Cardiac muscle cell (in vitro differentiated cells and primary cell): ENCODE data around the gene PRR5. TPM values are rescaled to one million over a fixed set of nuclear protein-coding genes. Genes with fewer than 3 reads are reported as not detected.

Source experiments
- DNase-seq, 2 donors: peaks; one replicate each; pipeline versions ENCODE4 v3.0.0 to v3.0.0-alpha.2; 2010 to 2017; ENCODE audit warnings: low read depth in 1 of 2, low spot score in 1 of 2
- H3K27ac ChIP-seq: fragments of 200-600 bp; sonication (generic); 2 replicates; pipeline ENCODE4 v1.5.1; 2016
- H3K27me3 ChIP-seq: fragments of 200-600 bp; sonication (generic); 2 replicates; pipeline ENCODE4 v1.6.0; 2016; ENCODE audit warnings: control low read depth
- H3K36me3 ChIP-seq: fragments of 200-600 bp; sonication (generic); 2 replicates; pipeline ENCODE4 v1.5.1; 2016; ENCODE audit warnings: control low read depth
- H3K4me1 ChIP-seq: fragments of 200-600 bp; sonication (generic); 2 replicates; pipeline ENCODE4 v1.8.1; 2017; ENCODE audit warnings: low read depth, mild to moderate bottlenecking, mixed run types
- H3K4me3 ChIP-seq: fragments of 200-600 bp; sonication (generic); 2 replicates; pipeline ENCODE4 v1.5.1; 2016; ENCODE audit warnings: mild to moderate bottlenecking
- H3K9me3 ChIP-seq: fragments of 200-600 bp; sonication (generic); 2 replicates; pipeline ENCODE4 v1.5.1; 2017; ENCODE audit warnings: low read depth, mild to moderate bottlenecking, control low read depth
- CTCF ChIP-seq: IDR thresholded peaks from 2 replicates; pipeline ENCODE4 v1.5.1; 2012; ENCODE audit warnings: low read depth, mild to moderate bottlenecking, low read length
- polyA plus RNA-seq: library from polyadenylated mRNA; unstranded; fragments of >200 nt; fragmentation: Nextera tagmentation; extraction: Ambion mirVana; gene quantifications from 2 replicates; pipeline ENCODE4 v1.2.1, GENCODE V29; 2016
- total RNA-seq: library from RNA; depleted of rRNA; stranded (reverse); fragments of >200 nt; gene quantifications from 2 replicates; pipeline ENCODE4 v1.2.3, GENCODE V29; 2016

The PRR5 gene
- total and polyA plus RNA-seq, 2 experiments from 2014 or later, result 36.5 to 41.7 TPM

- no peak for TF ChIP-seq CTCF
- Histone ChIP-seq H3K4me1 (no peaks in the 10 kb centered on the region), H3K9me3 (no peaks in the 10 kb centered on the region), H3K27me3 (no peaks in the 10 kb centered on the region), H3K36me3 (no peaks in the 10 kb centered on the region), H3K27ac (no peak overlapping the region), H3K4me3 (no peak overlapping the region)
- no peak for DNase-seq
Measured at GRCh38 chr22:44760476-44760875, 58.5 kb downstream of the PRR5 start.

- no peak overlapping the region for H3K27ac ChIP-seq
- no peak for DNase-seq
- TF ChIP-seq CTCF, result no peak
- H3K27me3 ChIP-seq, result no peaks in the 10 kb centered on the region
- H3K9me3 ChIP-seq, result no peaks in the 10 kb centered on the region
- no peak overlapping the region for H3K4me3 ChIP-seq
- no peaks in the 10 kb centered on the region for H3K4me1 ChIP-seq
- H3K36me3 ChIP-seq, result no peaks in the 10 kb centered on the region
Measured at GRCh38 chr22:44761025-44761424, 59.0 kb downstream of the PRR5 start.

GRCh38 chr22:44764373-44764772, 62.4 kb downstream of the PRR5 start:
- no peak for TF ChIP-seq CTCF
- Histone ChIP-seq H3K27ac (no peak overlapping the region), H3K4me3 (no peak overlapping the region), H3K4me1 (no peaks in the 10 kb centered on the region), H3K36me3 (no peaks in the 10 kb centered on the region), H3K27me3 (no peaks in the 10 kb centered on the region), H3K9me3 (no peaks in the 10 kb centered on the region)
- DNase-seq, result no peak

- H3K4me3 ChIP-seq, result no peak overlapping the region
- H3K4me1 ChIP-seq, result no peaks in the 10 kb centered on the region
- no peak for TF ChIP-seq CTCF
- H3K36me3 ChIP-seq, result no peaks in the 10 kb centered on the region
- DNase-seq, result no peak
- no peaks in the 10 kb centered on the region for H3K27me3 ChIP-seq
- H3K27ac ChIP-seq, result no peak overlapping the region
- H3K9me3 ChIP-seq, result no peaks in the 10 kb centered on the region
Measured at GRCh38 chr22:44764974-44765373, 63.0 kb downstream of the PRR5 start.

GRCh38 chr22:44765571-44766285, 63.7 kb downstream of the PRR5 start:
- Histone ChIP-seq H3K27me3 (no peaks in the 10 kb centered on the region), H3K36me3 (no peaks in the 10 kb centered on the region), H3K9me3 (no peaks in the 10 kb centered on the region), H3K4me3 (no peak overlapping the region), H3K27ac (no peak overlapping the region), H3K4me1 (no peaks in the 10 kb centered on the region)
- peak in 1 of 2 donors; percentile 13 for DNase-seq
- TF ChIP-seq CTCF, result no peak
